Lower leg skin (tissue), 4 donors: ENCODE results near the gene MAD1L1. TPM values are rescaled to one million over a fixed set of nuclear protein-coding genes. Genes with fewer than 3 reads are reported as not detected.

Source experiments
- DNase-seq, 2 donors: peaks; one replicate each; pipeline ENCODE4 v3.0.0-alpha.2; 2019; ENCODE audit warnings: low spot score in 2 of 2
- H3K4me3 ChIP-seq: fragments of 200-600 bp; sonication (generic); 2 replicates; pipeline ENCODE4 v1.5.1; 2017; ENCODE audit warnings: mild to moderate bottlenecking, low read depth; ENCODE audit not compliant: poor library complexity, severe bottlenecking
- CTCF ChIP-seq, 3 donors: fragments of 450-650 bp; IDR thresholded peaks; one replicate each; pipeline ENCODE4 v1.5.1; 2016; ENCODE audit warnings: antibody characterized with exemption in 3 of 3, mild to moderate bottlenecking in 3 of 3, moderate library complexity in 2 of 3
- POLR2A ChIP-seq, 2 donors: fragments of 450-650 bp; IDR thresholded peaks; one replicate each; pipeline ENCODE4 v1.6.1; 2016 to 2017; ENCODE audit warnings: antibody characterized with exemption in 2 of 2, mild to moderate bottlenecking in 1 of 2, moderate library complexity in 1 of 2
- WGBS, 2 donors: methylation state at CpG; one replicate each; pipeline ENCODE4 v1.1.5; 2018; 5-methylcytosine and 5-hydroxymethylcytosine counted together
- intact Hi-C: fragments of 100-400 bp; cut with DNase I; formaldehyde crosslinking; loops from one replicate; pipeline ENCODE4 v1.15.0; 2023; ENCODE audit warnings: low total_unique reads
- total RNA-seq, 4 donors: library from RNA; depleted of rRNA; stranded (reverse); fragments of >200 nt; gene quantifications; one replicate each; pipeline ENCODE4 v1.1.0, GENCODE V29; 2016

MAD1L1 gene
- total RNA-seq, 4 donors from 2014 or later = 37.7 to 77.8 (median 59.4) TPM

- no peak overlapping the region for H3K4me3 ChIP-seq
- intact Hi-C loops = no loop called here
- TF ChIP-seq POLR2A (IDR thresholded peaks at IDR 0.05) (no peak), CTCF (IDR thresholded peaks at IDR 0.05) (no peak)
- DNase-seq = peak in 1 of 2 donors; percentile 72
- WGBS, 2 donors = 85 to 88% methylated on average over 29 to 32 of the region's 32 CpGs
These were observed 36.1 kb downstream of the MAD1L1 start for GRCh38 chr7:2196381-2197378.

GRCh38 chr7:2195400-2196246, 37.1 kb downstream of the MAD1L1 start:
- DNase-seq = peak; percentile 37 to 87
- intact Hi-C loops = no loop called here
- WGBS, 2 donors = 57 to 59% methylated on average over 11 to 13 of the region's 13 CpGs

GRCh38 chr7:2193575-2194305, 39.0 kb downstream of the MAD1L1 start:
- intact Hi-C loops = no loop called here
- TF ChIP-seq CTCF (IDR thresholded peaks at IDR 0.05) (no peak), POLR2A (IDR thresholded peaks at IDR 0.05) (no peak)
- H3K4me3 ChIP-seq = no peak overlapping the region
- WGBS, 2 donors = 93 to 94% methylated on average over 19 of the region's 19 CpGs
- DNase-seq = peak in 1 of 2 donors; percentile 71

More at GRCh38 chr7:2195400-2196246, 37.1 kb downstream of the MAD1L1 start:
- no peak overlapping the region for H3K4me3 ChIP-seq
- TF ChIP-seq POLR2A (IDR thresholded peaks at IDR 0.05) (no peak), CTCF (IDR thresholded peaks at IDR 0.05) (no peak)

GRCh38 chr7:2192831-2193534, 39.8 kb downstream of the MAD1L1 start:
- no peak overlapping the region for H3K4me3 ChIP-seq
- 81% methylated on average over 18 of the region's 18 CpGs for WGBS, 2 donors
- DNase-seq = peak in 1 of 2 donors; percentile 82
- TF ChIP-seq POLR2A (IDR thresholded peaks at IDR 0.05) = no peak
- no peak for TF ChIP-seq CTCF (IDR thresholded peaks at IDR 0.05)
- intact Hi-C loops = no loop called here

GRCh38 chr7:2191016-2191415, 41.7 kb downstream of the MAD1L1 start:
- peak in 1 of 2 donors; percentile 36 for DNase-seq
- H3K4me3 ChIP-seq = no peak overlapping the region
- no peak for TF ChIP-seq POLR2A (IDR thresholded peaks at IDR 0.05)
- no peak for TF ChIP-seq CTCF (IDR thresholded peaks at IDR 0.05)
- intact Hi-C loops = no loop called here
- 95 to 96% methylated on average over 9 of the region's 9 CpGs for WGBS, 2 donors
